HepG2 (cell line): Measurements from ENCODE around the gene LRRC15. TPM values are rescaled to one million over a fixed set of nuclear protein-coding genes. Genes with fewer than 3 reads are reported as not detected.

Experiments
- ARHGAP35 ChIP-seq: sonication (generic); formaldehyde crosslinking; IDR thresholded peaks from 2 replicates; pipeline ENCODE4 v1.9.0; 2022; ENCODE audit warnings: mild to moderate bottlenecking, inconsistent platforms, moderate library complexity, missing genetic modification reagents, borderline replicate concordance
- ELF4 ChIP-seq: sonication (generic); formaldehyde crosslinking; IDR thresholded peaks from 2 replicates; pipeline ENCODE4 v1.5.0; 2020; ENCODE audit warnings: missing genetic modification reagents, mild to moderate bottlenecking, moderate library complexity, borderline replicate concordance
- HCFC1 ChIP-seq: fragments of 150-350 bp; IDR thresholded peaks from 2 replicates; pipeline ENCODE4 v1.6.1; 2014; ENCODE audit warnings: low read depth, low read length
- HDAC1 ChIP-seq: sonication (generic); formaldehyde crosslinking; IDR thresholded peaks from 2 replicates; pipeline ENCODE4 v1.5.1; 2020; ENCODE audit warnings: mild to moderate bottlenecking, missing genetic modification reagents
- MED8 ChIP-seq: sonication (generic); formaldehyde crosslinking; IDR thresholded peaks from 2 replicates; pipeline ENCODE4 v1.8.1; 2023; ENCODE audit warnings: mild to moderate bottlenecking, missing genetic modification reagents; ENCODE audit not compliant: insufficient replicate concordance
- NFIC ChIP-seq: IDR thresholded peaks from 2 replicates; pipeline ENCODE4 v1.6.1; 2012; ENCODE audit warnings: mild to moderate bottlenecking, low read length, inconsistent platforms
- NFYC ChIP-seq: IDR thresholded peaks from 2 replicates; pipeline ENCODE4 v1.6.1; 2016; ENCODE audit warnings: missing genetic modification reagents, missing compliant biosample characterization
- SMARCC2 ChIP-seq: fragments of 450-650 bp; IDR thresholded peaks from 2 replicates; pipeline ENCODE4 v1.6.1; 2017; ENCODE audit warnings: antibody characterized with exemption, mild to moderate bottlenecking
- SNAI1 ChIP-seq: sonication (generic); formaldehyde crosslinking; IDR thresholded peaks from 2 replicates; pipeline ENCODE4 v1.5.0; 2020; ENCODE audit warnings: mild to moderate bottlenecking, missing genetic modification reagents, borderline replicate concordance
- TCF7L2 ChIP-seq: IDR thresholded peaks from 2 replicates; pipeline ENCODE4 v1.6.1; 2011; ENCODE audit warnings: mild to moderate bottlenecking, low read depth, low read length, moderate library complexity
- ZBTB8A ChIP-seq: sonication (generic); formaldehyde crosslinking; IDR thresholded peaks from 2 replicates; pipeline ENCODE4 v1.4.0; 2020; ENCODE audit warnings: mild to moderate bottlenecking, low read depth, missing genetic modification reagents, borderline replicate concordance
- ZFP90 ChIP-seq: sonication (generic); formaldehyde crosslinking; IDR thresholded peaks from 2 replicates; pipeline ENCODE4 v1.8.0; 2022; ENCODE audit warnings: missing genetic modification reagents, mild to moderate bottlenecking, inconsistent platforms, borderline replicate concordance
- ZFX ChIP-seq: sonication (generic); formaldehyde crosslinking; IDR thresholded peaks from 2 replicates; pipeline ENCODE4 v1.4.0; 2020; ENCODE audit warnings: mild to moderate bottlenecking, low read depth, missing genetic modification reagents, moderate library complexity
- ZKSCAN1 ChIP-seq: fragments of 150-350 bp; IDR thresholded peaks from 2 replicates; pipeline ENCODE4 v1.6.1; 2014; ENCODE audit warnings: low read length
- ZNF224 ChIP-seq: sonication (generic); formaldehyde crosslinking; IDR thresholded peaks from 2 replicates; pipeline ENCODE4 v1.5.0; 2020; ENCODE audit warnings: mild to moderate bottlenecking, missing genetic modification reagents
- ZNF703 ChIP-seq: sonication (generic); formaldehyde crosslinking; IDR thresholded peaks from 2 replicates; pipeline ENCODE4 v1.5.1; 2020; ENCODE audit warnings: missing genetic modification reagents, mild to moderate bottlenecking, moderate library complexity, borderline replicate concordance
- polyA plus RNA-seq, 8 experiments: library from polyadenylated mRNA; depleted of rRNA in 3 of 8; stranded (reverse) in 7 of 8; unstranded in 1 of 8; fragments of >200 nt; fragmentation: Illumina TruSeq in 4 of 8; extraction: Trizol in 4 of 8; gene quantifications; 2 replicates each; pipeline versions ENCODE4 v1.2.1 to v1.2.3, GENCODE V29; 2011 to 2016; ENCODE audit warnings: low read depth in 4 of 8, missing spikeins in 1 of 8, mixed read lengths in 1 of 8; ENCODE audit not compliant: insufficient read depth in 1 of 8
- total RNA-seq, 5 experiments: library from RNA; depleted of rRNA; stranded (reverse); fragments of >200 nt; fragmentation: Illumina TruSeq; extraction: Trizol; gene quantifications; 2 replicates each; pipeline ENCODE4 v1.2.3, GENCODE V29; 2016; ENCODE audit warnings: low read depth in 1 of 5
- TF ChIP-seq, protein P1 (sequence below): sonication (generic); formaldehyde crosslinking; conservative IDR thresholded peaks from 2 replicates; pipeline ENCODE4 v1.4.0; 2020; ENCODE audit warnings: missing genetic modification reagents
- TF ChIP-seq, protein P2 (sequence below): sonication (generic); formaldehyde crosslinking; IDR thresholded peaks from 2 replicates; pipeline ENCODE4 v1.5.0; 2020; ENCODE audit warnings: mild to moderate bottlenecking, missing genetic modification reagents
- TF ChIP-seq, protein P3 (sequence below): IDR thresholded peaks from 2 replicates; pipeline ENCODE4 v1.6.1; 2016; ENCODE audit warnings: low read depth, missing genetic modification reagents, missing compliant biosample characterization

Gene LRRC15
- total and polyA plus RNA-seq, 2 of the 13 experiments (the other 11 are each of a cell fraction or from before 2014, with no cell fraction given): not detected

DNA sequence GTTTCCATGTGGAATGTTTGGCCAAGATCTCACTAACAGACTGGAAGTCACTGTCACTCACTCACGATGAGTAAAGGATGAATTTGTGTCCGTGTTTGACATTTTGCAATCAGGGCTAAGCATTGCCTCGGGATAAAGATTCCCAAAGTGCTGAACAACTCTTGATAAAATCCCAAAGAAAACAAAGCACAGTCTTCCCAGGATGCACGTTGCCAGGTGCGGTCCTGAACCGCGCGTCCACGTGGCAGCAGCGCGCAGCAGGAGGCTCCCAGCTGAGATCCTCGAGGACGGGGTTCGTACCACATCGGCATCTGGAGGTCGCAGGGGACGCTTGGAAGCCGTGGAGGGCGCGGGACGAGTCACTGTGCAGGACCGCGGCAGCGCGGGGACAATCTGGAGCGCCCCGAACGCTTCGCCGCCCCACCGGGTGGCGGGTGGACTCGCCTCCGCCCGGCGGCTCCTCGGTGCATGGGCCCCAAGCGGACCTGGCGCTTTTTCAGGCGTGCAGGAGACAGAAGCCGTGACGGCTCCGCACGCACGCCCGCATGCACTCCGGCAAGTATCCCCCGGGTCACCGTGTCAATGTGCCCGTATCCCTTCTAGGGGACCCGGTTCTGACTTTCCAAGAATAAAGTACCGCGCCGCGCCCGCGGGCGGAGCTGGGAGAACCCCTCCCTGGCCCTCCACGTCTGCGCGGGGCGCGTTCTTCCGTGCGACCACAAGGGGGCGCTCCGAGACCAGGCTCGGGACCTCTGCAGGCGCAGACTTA, 36.1 kb downstream of the LRRC15 start (continued):
- TF ChIP-seq SNAI1 (CRISPR knock-in tag) (peak; percentile 94; the same call in 1 of the 2 replicates), TCF7L2 (no peak), ZFP90 (CRISPR knock-in tag) (peak; percentile 70; the same call in 1 of the 2 replicates), NFIC (0 out of 2 replicates have a peak, but pooled peaks have one; percentile 27), HDAC1 (CRISPR knock-in tag) (peak; percentile 72), ZKSCAN1 (no peak), HCFC1 (no peak), NFYC (CRISPR knock-in tag) (no peak), ZNF703 (peak; percentile 92; the same call in 1 of the 2 replicates), SMARCC2 (no peak), ZBTB8A (peak; percentile 70; the same call in 1 of the 2 replicates), ELF4 (CRISPR knock-in tag) (no peak), MED8 (peak; percentile 91), ZNF224 (peak; percentile 94; the same call in 1 of the 2 replicates), ZFX (CRISPR knock-in tag) (peak; percentile 69), ARHGAP35 (CRISPR knock-in tag) (peak; percentile 96)
- TF ChIP-seq, protein P1, sequence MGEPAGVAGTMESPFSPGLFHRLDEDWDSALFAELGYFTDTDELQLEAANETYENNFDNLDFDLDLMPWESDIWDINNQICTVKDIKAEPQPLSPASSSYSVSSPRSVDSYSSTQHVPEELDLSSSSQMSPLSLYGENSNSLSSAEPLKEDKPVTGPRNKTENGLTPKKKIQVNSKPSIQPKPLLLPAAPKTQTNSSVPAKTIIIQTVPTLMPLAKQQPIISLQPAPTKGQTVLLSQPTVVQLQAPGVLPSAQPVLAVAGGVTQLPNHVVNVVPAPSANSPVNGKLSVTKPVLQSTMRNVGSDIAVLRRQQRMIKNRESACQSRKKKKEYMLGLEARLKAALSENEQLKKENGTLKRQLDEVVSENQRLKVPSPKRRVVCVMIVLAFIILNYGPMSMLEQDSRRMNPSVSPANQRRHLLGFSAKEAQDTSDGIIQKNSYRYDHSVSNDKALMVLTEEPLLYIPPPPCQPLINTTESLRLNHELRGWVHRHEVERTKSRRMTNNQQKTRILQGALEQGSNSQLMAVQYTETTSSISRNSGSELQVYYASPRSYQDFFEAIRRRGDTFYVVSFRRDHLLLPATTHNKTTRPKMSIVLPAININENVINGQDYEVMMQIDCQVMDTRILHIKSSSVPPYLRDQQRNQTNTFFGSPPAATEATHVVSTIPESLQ: no peak
- TF ChIP-seq, protein P2, sequence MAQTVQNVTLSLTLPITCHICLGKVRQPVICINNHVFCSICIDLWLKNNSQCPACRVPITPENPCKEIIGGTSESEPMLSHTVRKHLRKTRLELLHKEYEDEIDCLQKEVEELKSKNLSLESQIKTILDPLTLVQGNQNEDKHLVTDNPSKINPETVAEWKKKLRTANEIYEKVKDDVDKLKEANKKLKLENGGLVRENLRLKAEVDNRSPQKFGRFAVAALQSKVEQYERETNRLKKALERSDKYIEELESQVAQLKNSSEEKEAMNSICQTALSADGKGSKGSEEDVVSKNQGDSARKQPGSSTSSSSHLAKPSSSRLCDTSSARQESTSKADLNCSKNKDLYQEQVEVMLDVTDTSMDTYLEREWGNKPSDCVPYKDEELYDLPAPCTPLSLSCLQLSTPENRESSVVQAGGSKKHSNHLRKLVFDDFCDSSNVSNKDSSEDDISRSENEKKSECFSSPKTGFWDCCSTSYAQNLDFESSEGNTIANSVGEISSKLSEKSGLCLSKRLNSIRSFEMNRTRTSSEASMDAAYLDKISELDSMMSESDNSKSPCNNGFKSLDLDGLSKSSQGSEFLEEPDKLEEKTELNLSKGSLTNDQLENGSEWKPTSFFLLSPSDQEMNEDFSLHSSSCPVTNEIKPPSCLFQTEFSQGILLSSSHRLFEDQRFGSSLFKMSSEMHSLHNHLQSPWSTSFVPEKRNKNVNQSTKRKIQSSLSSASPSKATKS: peak; percentile 97; the same call in 1 of the 2 replicates
- TF ChIP-seq, protein P3, sequence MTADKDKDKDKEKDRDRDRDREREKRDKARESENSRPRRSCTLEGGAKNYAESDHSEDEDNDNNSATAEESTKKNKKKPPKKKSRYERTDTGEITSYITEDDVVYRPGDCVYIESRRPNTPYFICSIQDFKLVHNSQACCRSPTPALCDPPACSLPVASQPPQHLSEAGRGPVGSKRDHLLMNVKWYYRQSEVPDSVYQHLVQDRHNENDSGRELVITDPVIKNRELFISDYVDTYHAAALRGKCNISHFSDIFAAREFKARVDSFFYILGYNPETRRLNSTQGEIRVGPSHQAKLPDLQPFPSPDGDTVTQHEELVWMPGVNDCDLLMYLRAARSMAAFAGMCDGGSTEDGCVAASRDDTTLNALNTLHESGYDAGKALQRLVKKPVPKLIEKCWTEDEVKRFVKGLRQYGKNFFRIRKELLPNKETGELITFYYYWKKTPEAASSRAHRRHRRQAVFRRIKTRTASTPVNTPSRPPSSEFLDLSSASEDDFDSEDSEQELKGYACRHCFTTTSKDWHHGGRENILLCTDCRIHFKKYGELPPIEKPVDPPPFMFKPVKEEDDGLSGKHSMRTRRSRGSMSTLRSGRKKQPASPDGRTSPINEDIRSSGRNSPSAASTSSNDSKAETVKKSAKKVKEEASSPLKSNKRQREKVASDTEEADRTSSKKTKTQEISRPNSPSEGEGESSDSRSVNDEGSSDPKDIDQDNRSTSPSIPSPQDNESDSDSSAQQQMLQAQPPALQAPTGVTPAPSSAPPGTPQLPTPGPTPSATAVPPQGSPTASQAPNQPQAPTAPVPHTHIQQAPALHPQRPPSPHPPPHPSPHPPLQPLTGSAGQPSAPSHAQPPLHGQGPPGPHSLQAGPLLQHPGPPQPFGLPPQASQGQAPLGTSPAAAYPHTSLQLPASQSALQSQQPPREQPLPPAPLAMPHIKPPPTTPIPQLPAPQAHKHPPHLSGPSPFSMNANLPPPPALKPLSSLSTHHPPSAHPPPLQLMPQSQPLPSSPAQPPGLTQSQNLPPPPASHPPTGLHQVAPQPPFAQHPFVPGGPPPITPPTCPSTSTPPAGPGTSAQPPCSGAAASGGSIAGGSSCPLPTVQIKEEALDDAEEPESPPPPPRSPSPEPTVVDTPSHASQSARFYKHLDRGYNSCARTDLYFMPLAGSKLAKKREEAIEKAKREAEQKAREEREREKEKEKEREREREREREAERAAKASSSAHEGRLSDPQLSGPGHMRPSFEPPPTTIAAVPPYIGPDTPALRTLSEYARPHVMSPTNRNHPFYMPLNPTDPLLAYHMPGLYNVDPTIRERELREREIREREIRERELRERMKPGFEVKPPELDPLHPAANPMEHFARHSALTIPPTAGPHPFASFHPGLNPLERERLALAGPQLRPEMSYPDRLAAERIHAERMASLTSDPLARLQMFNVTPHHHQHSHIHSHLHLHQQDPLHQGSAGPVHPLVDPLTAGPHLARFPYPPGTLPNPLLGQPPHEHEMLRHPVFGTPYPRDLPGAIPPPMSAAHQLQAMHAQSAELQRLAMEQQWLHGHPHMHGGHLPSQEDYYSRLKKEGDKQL (CRISPR knock-in tag): no peak; the same call in 1 of the 2 replicates
